Activated CD4-positive, CD25-positive, alpha-beta regulatory T cell treated with anti-CD3 and anti-CD28 coated beads, Interleukin-2, amount 50 U/mL, for 16 hours (primary cell): ENCODE data around the gene TAF6.

Experiments used
- DNase-seq: peaks from one replicate; pipeline ENCODE4 v3.0.0-alpha.2; 2020; ENCODE audit warnings: low read depth, low spot score

TAF6 gene

DNA sequence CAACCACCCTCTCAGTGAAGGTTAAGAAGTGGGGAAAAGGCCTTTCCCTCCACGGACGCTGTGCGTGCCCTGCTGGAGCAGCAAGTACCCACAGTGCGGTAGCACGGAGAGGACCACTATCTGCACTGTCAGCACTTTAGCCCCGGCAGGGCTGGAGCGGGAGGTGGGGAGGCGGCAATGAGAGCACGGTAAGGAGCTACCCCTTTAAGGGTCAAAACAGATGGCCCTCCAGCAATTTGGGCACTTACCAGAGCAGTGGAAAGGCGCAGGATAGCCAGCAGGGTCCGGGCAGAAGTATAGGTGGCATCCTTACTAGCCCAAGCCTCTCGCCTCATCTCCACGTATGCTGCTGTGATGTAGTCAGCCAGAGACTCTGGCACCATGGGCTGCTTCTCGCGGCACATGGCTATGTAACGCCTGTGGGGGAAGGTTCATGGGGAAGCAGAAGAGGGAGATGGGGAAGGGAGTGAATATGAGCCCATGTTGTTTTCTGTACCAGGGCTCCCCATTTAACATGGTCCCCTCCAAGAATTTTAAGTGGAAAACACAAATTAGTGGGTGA is 25.2 kb downstream of the TAF6 start:
- no peak for DNase-seq

- no peak for DNase-seq
Observed at GRCh38 chr7:100093498-100093897, 25.7 kb downstream of the TAF6 start.

DNA sequence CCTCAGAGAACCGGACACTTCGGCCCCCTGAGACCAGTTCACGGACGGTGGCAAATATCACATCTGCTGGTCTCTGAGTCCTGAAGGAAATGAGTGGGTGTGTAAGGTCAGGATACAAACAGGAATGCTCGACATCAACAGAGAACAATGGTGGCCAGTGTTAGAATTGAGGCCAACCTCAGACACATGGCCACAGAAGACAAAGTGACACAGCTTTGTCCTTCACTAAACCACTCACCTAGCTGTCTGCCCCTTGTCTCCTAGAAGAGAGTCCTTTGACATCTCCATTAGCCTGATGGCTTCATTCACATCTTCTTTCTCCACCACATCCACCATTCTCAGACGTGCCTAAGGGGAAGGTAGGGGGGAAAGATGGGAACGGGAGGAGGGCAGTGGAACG is 26.1 kb downstream of the TAF6 start:
- no peak for DNase-seq

GRCh38 chr7:100091411-100092181 is 27.6 kb downstream of the TAF6 start:
- DNase-seq: no peak

GRCh38 chr7:100090527-100091410 is 28.4 kb downstream of the TAF6 start:
- DNase-seq: no peak

DNA sequence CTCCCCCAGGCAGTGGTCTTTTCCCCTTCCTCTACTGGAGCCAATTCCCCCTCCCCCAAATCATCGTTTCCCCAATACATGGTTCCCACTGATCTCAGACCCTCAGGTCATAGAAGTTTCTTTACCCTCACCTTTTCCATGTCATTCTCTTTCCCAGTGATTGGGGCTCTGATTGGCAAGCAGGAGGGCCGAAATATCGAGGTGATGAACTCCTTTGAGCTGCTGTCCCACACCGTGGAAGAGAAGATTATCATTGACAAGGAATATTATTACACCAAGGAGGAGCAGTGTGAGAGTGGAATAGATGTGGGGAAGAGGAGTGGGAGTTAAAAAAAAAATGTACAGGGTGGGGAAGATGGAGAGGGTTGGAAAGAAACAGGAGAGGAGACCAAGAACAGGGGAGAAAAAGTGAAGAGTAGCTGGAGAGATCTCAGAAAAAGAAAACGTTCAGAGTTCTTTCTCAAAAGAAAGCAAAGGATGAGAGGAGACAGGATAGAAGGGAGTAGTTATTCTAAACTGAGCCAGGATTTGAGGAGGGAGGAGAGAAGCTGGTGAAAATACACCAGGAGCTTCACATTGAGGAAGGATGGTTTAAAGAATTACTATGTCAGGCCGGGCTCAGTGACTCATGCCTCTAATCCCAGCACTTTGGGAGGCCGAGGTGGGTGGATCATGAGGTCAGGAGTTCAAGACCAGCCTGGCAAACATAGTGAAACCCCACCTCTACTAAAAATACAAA is 29.5 kb downstream of the TAF6 start:
- DNase-seq: no peak

- peak; percentile 76 for DNase-seq
Observed at GRCh38 chr7:100088621-100089457, 30.3 kb downstream of the TAF6 start, which contains the start of gene COPS6. Gene COPS6, plus strand, starts transcription at chr7:100088969. Its CDS starts 22 bp downstream, at chr7:100088991.

- no peak for DNase-seq
Observed at GRCh38 chr7:100088095-100088620, 31.0 kb downstream of the TAF6 start.

DNA sequence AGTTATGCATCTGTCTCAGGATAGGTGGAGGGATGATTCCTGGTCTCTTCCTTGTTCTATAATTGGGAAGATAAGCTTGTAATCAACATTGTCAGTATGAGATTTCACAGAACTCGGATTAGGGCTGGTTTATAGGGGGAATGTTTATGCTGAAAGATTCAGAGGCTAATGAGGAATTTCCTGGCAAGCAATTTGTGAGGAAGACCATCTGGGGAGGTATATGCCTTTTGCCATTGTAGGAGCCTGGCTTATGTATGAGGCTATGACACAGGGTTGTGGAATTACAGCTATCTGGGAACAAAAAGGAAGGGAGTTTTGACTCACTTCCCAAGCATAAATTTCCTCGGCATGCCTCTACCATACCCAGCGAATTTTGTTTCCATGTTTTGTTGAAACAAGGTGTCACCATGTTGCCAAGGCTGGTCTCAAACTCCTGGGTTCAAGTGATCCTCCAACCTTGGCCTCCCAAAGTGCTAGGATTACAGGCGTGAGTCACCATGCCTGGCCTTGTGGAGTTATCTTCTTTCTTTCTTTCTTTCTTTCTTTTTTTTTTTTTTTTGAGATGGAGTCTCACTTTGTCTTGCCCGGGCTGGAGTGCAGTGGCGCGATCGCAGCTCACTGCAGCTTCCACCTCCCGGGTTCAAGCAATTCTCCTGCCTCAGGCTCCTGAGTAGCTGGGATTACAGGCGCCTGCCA is 32.0 kb downstream of the TAF6 start:
- DNase-seq: no peak

DNA sequence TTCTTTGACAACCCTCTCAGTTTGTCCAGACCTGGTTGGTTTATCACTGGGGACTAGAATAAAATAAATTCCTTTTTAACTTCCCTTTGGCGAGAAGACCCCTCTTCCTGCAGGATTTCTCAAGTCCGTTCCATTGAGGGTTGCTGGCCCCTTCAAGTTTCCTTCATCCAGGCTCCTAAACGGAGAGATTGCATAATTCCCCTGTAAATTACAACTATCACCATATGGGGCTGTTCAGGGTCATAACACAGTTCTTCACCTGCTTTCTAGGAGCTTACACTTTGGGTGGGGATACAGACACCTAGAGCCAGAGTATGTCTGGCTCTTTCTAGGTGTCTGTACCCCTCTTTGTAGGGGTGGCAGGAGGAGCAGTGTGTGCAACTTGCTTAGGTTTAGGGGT is 33.6 kb downstream of the TAF6 start:
- no peak for DNase-seq

DNA sequence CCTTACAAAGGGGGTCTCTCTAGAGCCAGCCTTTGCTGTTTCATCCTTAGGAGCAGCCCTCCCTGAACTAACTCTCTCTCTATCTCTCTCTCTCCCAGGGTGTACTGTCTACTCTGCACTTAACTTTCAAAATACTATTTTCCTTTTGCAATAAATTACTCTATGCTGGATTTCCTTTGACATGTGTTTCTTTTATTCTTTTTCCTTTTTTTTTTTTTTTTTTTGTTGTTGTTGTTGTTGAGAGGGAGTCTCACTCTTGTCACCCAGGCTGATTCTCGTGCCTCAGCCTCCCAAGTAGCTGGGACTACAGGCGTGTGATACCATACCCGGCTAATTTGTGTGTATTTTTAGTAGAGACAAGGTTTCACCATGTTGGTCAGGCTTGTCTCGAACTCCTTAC is 36.2 kb downstream of the TAF6 start:
- DNase-seq: no peak

DNA sequence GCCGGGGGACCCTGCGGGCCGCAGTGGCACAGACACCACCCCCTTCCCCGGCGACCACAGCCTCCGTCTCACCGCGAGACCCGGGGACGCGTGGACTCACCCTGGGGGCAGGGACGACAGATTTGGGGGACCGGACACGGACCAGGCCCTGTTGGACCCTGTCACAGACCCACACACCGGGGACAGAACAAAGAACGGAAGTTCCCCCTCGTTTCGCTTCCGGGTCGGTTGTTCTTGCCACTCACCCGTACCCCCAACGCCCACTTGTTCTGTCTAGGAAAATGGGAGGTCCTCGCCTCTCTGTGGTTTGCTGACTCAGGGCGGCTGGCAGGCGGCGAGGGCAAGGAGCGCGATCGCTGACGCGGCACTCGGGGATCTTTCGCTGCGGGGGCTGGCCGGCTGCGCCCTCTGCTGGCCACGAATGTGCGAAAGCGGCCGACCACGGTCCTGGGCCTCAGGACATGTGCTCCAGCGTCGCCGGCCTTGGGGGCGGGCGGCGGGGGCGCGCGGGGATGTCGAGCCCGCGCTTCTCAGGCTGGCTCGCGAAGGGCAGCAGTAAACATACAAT is 37.5 kb downstream of the TAF6 start, which contains the start of gene ZNF3:
ZNF3 (minus strand) TSS at position 189 of the 568 bp plus-strand sequence. CDS start 4,366 bp downstream, outside the sequence.
- peak; percentile 96 for DNase-seq

- no peak for DNase-seq
Observed at GRCh38 chr7:100080907-100081534, 38.1 kb downstream of the TAF6 start.

GRCh38 chr7:100079024-100079560 is 40.1 kb downstream of the TAF6 start:
- DNase-seq: no peak

DNA sequence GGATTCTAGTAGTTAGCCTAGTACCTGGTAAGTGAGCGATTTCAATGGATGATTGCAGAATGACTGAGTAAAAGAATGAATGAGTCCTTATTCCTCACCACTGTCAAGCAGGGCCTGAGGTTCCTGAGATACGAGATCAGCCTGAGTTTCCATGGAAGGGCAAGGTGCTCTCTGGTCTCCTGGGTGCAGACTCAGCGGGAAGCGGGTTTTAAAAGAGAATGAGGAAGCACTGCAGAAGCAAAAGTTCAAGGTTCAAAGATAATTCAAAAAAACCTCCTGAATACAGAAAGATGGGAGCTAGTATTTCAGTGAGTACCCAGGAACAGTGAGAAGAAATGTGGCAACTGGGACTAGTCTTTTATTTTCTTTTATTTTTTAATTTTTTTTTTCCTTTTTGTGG is 42.0 kb downstream of the TAF6 start:
- no peak for DNase-seq

GRCh38 chr7:100075418-100075817 is 43.7 kb downstream of the TAF6 start:
- DNase-seq: no peak

DNA sequence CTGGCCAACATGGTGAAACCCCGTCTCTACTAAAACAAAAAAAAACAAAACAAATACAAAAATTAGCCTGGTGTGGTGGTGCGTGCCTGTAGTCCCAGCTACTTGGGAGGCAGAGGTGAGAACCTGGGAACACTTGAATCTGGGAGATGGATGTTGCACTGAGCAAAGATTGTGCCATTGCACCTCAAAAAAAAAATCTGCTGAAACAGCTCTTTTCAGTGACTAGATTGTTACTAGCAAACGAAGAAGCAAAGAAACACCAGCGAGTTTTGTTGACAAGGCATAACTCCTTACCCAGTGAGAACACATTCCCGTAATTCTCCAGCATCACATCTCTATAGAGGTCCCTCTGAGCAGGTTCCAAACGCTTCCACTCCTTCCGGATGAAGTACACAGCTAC is 44.3 kb downstream of the TAF6 start:
- DNase-seq: no peak

DNA sequence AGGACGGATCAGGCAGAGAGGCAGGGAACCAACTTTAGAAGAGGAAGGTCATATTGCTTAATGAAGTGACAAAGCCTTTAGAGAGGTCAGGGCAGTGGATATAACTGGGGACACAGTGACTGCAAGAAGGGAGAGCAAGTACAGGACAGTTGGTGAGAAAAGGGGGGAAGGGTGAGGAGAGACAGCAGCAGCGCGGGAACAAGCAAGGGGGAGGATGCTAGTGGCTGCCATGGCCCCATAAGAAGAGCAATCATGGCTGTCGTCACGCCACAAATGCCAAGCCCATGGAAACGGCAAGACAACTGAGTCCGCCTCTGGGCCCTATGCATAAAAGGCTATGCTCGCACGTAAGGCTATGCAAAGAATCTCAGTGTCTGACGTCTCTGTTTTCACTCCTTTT is 46.7 kb downstream of the TAF6 start:
- no peak for DNase-seq
